Left ventricle myocardium superior (tissue), 1 donor: ENCODE results near the gene APBA2. TPM values are rescaled to one million over a fixed set of nuclear protein-coding genes. Genes with fewer than 3 reads are reported as not detected.
"Not testable (repeated sequence)": the region's sequence is repeated elsewhere in the genome, so short reads cannot be mapped to it uniquely, and the experiment has no call there.

Experiments used
- ATAC-seq: fragments of 200-7000 bp; cut with Tn5 transposase; one replicate; pipeline ENCODE4 v1.9.1; 2020; ENCODE audit warnings: mild to moderate bottlenecking, moderate library complexity
- DNase-seq: peaks from one replicate; pipeline ENCODE4 v3.0.0-alpha.2; 2020
- intact Hi-C: fragments of 100-400 bp; cut with micrococcal nuclease; formaldehyde crosslinking; loops from one replicate; pipeline ENCODE4 v1.11.0; 2022
- total RNA-seq: library from RNA; stranded (reverse); fragmentation: NEBNext Ultra II Directional; extraction: Animal tissue kit (Norgen Biotek cat#: 25700); gene quantifications from one replicate; pipeline ENCODE4 v1.2.1, GENCODE V29; 2021
- donor health status: DM: no; HTN: yes; CAD: no; lungs with severe emphysema.

APBA2 gene
- total RNA-seq, 1 donor from 2014 or later: 1.2 TPM

GRCh38 chr15:29039466-29040369 lies 153.9 kb downstream of the APBA2 start:
- no peak for ATAC-seq

GRCh38 chr15:29040370-29040751 lies 154.6 kb downstream of the APBA2 start:
- ATAC-seq: no peak

More at GRCh38 chr15:29039466-29040369, 153.9 kb downstream of the APBA2 start:
- intact Hi-C loops: no loop called here
- DNase-seq: no peak

GRCh38 chr15:29043736-29044502 lies 158.1 kb downstream of the APBA2 start:
- intact Hi-C loops: no loop called here
- no peak for DNase-seq
- ATAC-seq: no peak

More at GRCh38 chr15:29040370-29040751, 154.6 kb downstream of the APBA2 start:
- no peak for DNase-seq
- intact Hi-C loops: no loop called here

- DNase-seq: no peak
- intact Hi-C loops: no loop called here
- no peak for ATAC-seq
Observed at GRCh38 chr15:29044503-29044901, 158.7 kb downstream of the APBA2 start.

- ATAC-seq, intact Hi-C loops, DNase-seq: not testable (repeated sequence)
Observed at GRCh38 chr15:29045161-29045560, 159.4 kb downstream of the APBA2 start.

GRCh38 chr15:29045717-29046116 lies 159.9 kb downstream of the APBA2 start:
- intact Hi-C loops: no loop called here
- DNase-seq: no peak

GRCh38 chr15:29046281-29046810 lies 160.6 kb downstream of the APBA2 start:
- DNase-seq (no peak), ATAC-seq (no peak)
- intact Hi-C loops: no loop called here

More at GRCh38 chr15:29045717-29046116, 159.9 kb downstream of the APBA2 start:
- ATAC-seq: no peak

GRCh38 chr15:29046977-29047376 lies 161.2 kb downstream of the APBA2 start:
- ATAC-seq (no peak), DNase-seq (no peak)
- intact Hi-C loops: no loop called here

- DNase-seq (no peak), ATAC-seq (no peak)
- intact Hi-C loops: no loop called here
Observed at GRCh38 chr15:29048011-29048410, 162.2 kb downstream of the APBA2 start.

GRCh38 chr15:29050870-29051269 lies 165.1 kb downstream of the APBA2 start:
- intact Hi-C loops: no loop called here
- ATAC-seq: no peak

GRCh38 chr15:29051422-29051821 lies 165.6 kb downstream of the APBA2 start:
- intact Hi-C loops: no loop called here
- DNase-seq (no peak), ATAC-seq (no peak)

More at GRCh38 chr15:29050870-29051269, 165.1 kb downstream of the APBA2 start:
- no peak for DNase-seq

GRCh38 chr15:29053006-29053405 lies 167.2 kb downstream of the APBA2 start:
- DNase-seq (no peak), ATAC-seq (no peak)
- intact Hi-C loops: no loop called here

- DNase-seq: no peak
- intact Hi-C loops: no loop called here
- ATAC-seq: no peak
Observed at GRCh38 chr15:29053661-29054131, 167.9 kb downstream of the APBA2 start.

- ATAC-seq (no peak), DNase-seq (no peak)
- intact Hi-C loops: no loop called here
Observed at GRCh38 chr15:29054171-29055045, 168.6 kb downstream of the APBA2 start.

- DNase-seq (no peak), ATAC-seq (no peak)
- intact Hi-C loops: no loop called here
Observed at GRCh38 chr15:29055876-29056275, 170.1 kb downstream of the APBA2 start.

- intact Hi-C loops: no loop called here
- no peak for DNase-seq
- no peak for ATAC-seq
Observed at GRCh38 chr15:29056839-29057450, 171.2 kb downstream of the APBA2 start.

GRCh38 chr15:29057856-29058255 lies 172.1 kb downstream of the APBA2 start:
- ATAC-seq: no peak
- DNase-seq: no peak
- intact Hi-C loops: no loop called here

- intact Hi-C loops: no loop called here
- DNase-seq (no peak), ATAC-seq (no peak)
Observed at GRCh38 chr15:29058903-29059539, 173.2 kb downstream of the APBA2 start.
